NK-92 (cell line): ENCODE results near the gene ITPRID2.

Source experiments
- DNase-seq: peaks from one replicate; lab custom pipeline; 2025; ENCODE audit not compliant: unreplicated experiment; lab: John Stamatoyannopoulos, UW

Gene ITPRID2

GRCh38 chr2:181891258-181891965 is at the start of gene ITPRID2:
ITPRID2 (plus strand) TSS chr2:181891730; CDS start chr2:181892067, 337 bp downstream.
- DNase-seq: no peak

GRCh38 chr2:181844551-181845290 is 46.8 kb upstream of the ITPRID2 start:
- no peak for DNase-seq

- no peak for DNase-seq
These were observed 44.9 kb upstream of the ITPRID2 start for GRCh38 chr2:181846399-181847197.

- no peak for DNase-seq
These were observed 44.4 kb upstream of the ITPRID2 start for GRCh38 chr2:181847198-181847556.

GRCh38 chr2:181847702-181848101 is 43.8 kb upstream of the ITPRID2 start:
- DNase-seq: no peak

GRCh38 chr2:181848261-181848886 is 43.2 kb upstream of the ITPRID2 start:
- DNase-seq: no peak

GRCh38 chr2:181849601-181850000 is 41.9 kb upstream of the ITPRID2 start:
- DNase-seq: no peak

GRCh38 chr2:181850936-181851560 is 40.5 kb upstream of the ITPRID2 start:
- no peak for DNase-seq

- no peak for DNase-seq
These were observed 39.8 kb upstream of the ITPRID2 start for GRCh38 chr2:181851726-181852125.

GRCh38 chr2:181853696-181854095 is 37.8 kb upstream of the ITPRID2 start:
- no peak for DNase-seq

GRCh38 chr2:181857483-181857882 is 34.0 kb upstream of the ITPRID2 start:
- DNase-seq: no peak

- DNase-seq: no peak
These were observed 32.9 kb upstream of the ITPRID2 start for GRCh38 chr2:181858600-181858999.

GRCh38 chr2:181859123-181859522 is 32.4 kb upstream of the ITPRID2 start:
- DNase-seq: no peak

- DNase-seq: no peak
These were observed 31.7 kb upstream of the ITPRID2 start for GRCh38 chr2:181859803-181860202.

- DNase-seq: no peak
These were observed 30.2 kb upstream of the ITPRID2 start for GRCh38 chr2:181861379-181861778.

- no peak for DNase-seq
These were observed 28.8 kb upstream of the ITPRID2 start for GRCh38 chr2:181862583-181863281.

- DNase-seq: no peak
These were observed 19.4 kb upstream of the ITPRID2 start for GRCh38 chr2:181872178-181872577.

GRCh38 chr2:181876614-181877063 is 14.9 kb upstream of the ITPRID2 start:
- DNase-seq: no peak

GRCh38 chr2:181877181-181877664 is 14.3 kb upstream of the ITPRID2 start:
- no peak for DNase-seq

GRCh38 chr2:181878448-181878847 is 13.1 kb upstream of the ITPRID2 start:
- DNase-seq: no peak
